Gastrocnemius medialis (tissue), 4 donors: ENCODE data around the gene EVA1B. TPM values are rescaled to one million over a fixed set of nuclear protein-coding genes. Genes with fewer than 3 reads are reported as not detected.

ENCODE experiments used
- ATAC-seq, 2 donors: fragments of 150-250 bp; one replicate each; pipeline ENCODE4 v1.9.1; 2016
- DNase-seq, 2 donors: peaks; one replicate each; pipeline ENCODE4 v3.0.0-alpha.2; 2019
- H3K27ac ChIP-seq, 4 donors: fragments of 200-600 bp; sonication (generic); 1 replicate in 1 of 4; 2 replicates in 3 of 4; pipeline ENCODE4 v1.5.1; 2016 to 2018; ENCODE audit warnings: mild to moderate bottlenecking in 2 of 4, moderate library complexity in 1 of 4
- H3K27me3 ChIP-seq, 3 donors: fragments of 200-600 bp; sonication (generic) in 2 of 3; 1 replicate in 1 of 3; 2 replicates in 2 of 3; pipeline versions ENCODE4 v1.5.1 to v1.6.0; 2016 to 2019; ENCODE audit warnings: mild to moderate bottlenecking in 1 of 3, moderate library complexity in 1 of 3
- H3K36me3 ChIP-seq, 2 donors: fragments of 200-600 bp; sonication (generic) in 1 of 2; one replicate each; pipeline ENCODE4 v1.5.1; 2017 to 2018
- H3K4me1 ChIP-seq, 2 donors: fragments of 200-600 bp; sonication (generic) in 1 of 2; one replicate each; pipeline ENCODE4 v1.5.1; 2016 to 2017; ENCODE audit warnings: mild to moderate bottlenecking in 2 of 2
- H3K4me3 ChIP-seq, 4 donors: fragments of 200-600 bp; sonication (generic) in 3 of 4; 1 replicate in 1 of 4; 2 replicates in 3 of 4; pipeline ENCODE4 v1.5.1; 2016 to 2019; ENCODE audit warnings: mild to moderate bottlenecking in 2 of 4
- H3K9me3 ChIP-seq, 3 donors: fragments of 200-600 bp; sonication (generic) in 2 of 3; 1 replicate in 1 of 3; 2 replicates in 2 of 3; pipeline ENCODE4 v1.5.1; 2016 to 2019
- CTCF ChIP-seq, 5 experiments: fragments of 450-650 bp in 3 of 5; fragments of 200-600 bp in 2 of 5; sonication (generic) in 2 of 5; IDR thresholded peaks in 4 of 5; conservative IDR thresholded peaks in 1 of 5; 1 replicate in 4 of 5; 2 replicates in 1 of 5; pipeline ENCODE4 v1.5.1; 2016 to 2019; ENCODE audit warnings: antibody characterized with exemption in 5 of 5, mild to moderate bottlenecking in 3 of 5, moderate library complexity in 3 of 5
- POLR2A ChIP-seq, 2 donors: fragments of 450-650 bp; IDR thresholded peaks; one replicate each; pipeline ENCODE4 v1.6.1; 2017; ENCODE audit warnings: antibody characterized with exemption in 2 of 2, mild to moderate bottlenecking in 2 of 2, moderate library complexity in 2 of 2
- in situ Hi-C, 4 donors: fragments of 200-750 bp; cut with MboI; loops; one replicate each; pipeline versions ENCODE4 v1.15.0 to v1.8.0; 2017; ENCODE audit warnings: low sequenced_read_pairs in 4 of 4
- intact Hi-C: fragments of 100-400 bp; cut with DNase I; formaldehyde crosslinking; loops from one replicate; pipeline ENCODE4 v1.15.1; 2023; ENCODE audit warnings: low total_unique reads
- total RNA-seq, 4 donors: library from RNA; depleted of rRNA; stranded (reverse); fragments of >200 nt; gene quantifications; one replicate each; pipeline versions ENCODE4 v1.1.0 to v1.2.3, GENCODE V29; 2016

Gene EVA1B
- total RNA-seq, 4 donors from 2014 or later: 10.0 to 19.9 (median 14.8) TPM

GRCh38 chr1:36304970-36305914 is 18.2 kb downstream of the EVA1B start:
- peak overlapping the region; percentile 74 to 79 (median 77) for H3K27ac ChIP-seq
- peaks cover 8 to 15% of the 10 kb centered on the region in 2 donors for H3K4me1 ChIP-seq
- H3K4me3 ChIP-seq: peak overlapping the region in 2 of 4 donors; percentile 78 to 87
- no peak for ATAC-seq
- no peak for TF ChIP-seq CTCF (IDR thresholded peaks at IDR 0.05 in 4 of 5, conservative IDR thresholded peaks at IDR 0.05 in 1 of 5)
- TF ChIP-seq POLR2A (IDR thresholded peaks at IDR 0.05): no peak
- no peaks in the 10 kb centered on the region for H3K9me3 ChIP-seq
- peaks cover 0 to 45% of the 10 kb centered on the region in 2 donors for H3K36me3 ChIP-seq
- H3K27me3 ChIP-seq: no peaks in the 10 kb centered on the region
- in situ Hi-C loops: loop anchor here in 1 of 4 donors (25.0 kb wide), 1 partner anchor 107 kb away; no protein-coding TSS in a partner anchor
- no peak for DNase-seq
- intact Hi-C loops: no loop called here

- Histone ChIP-seq H3K36me3 (peaks cover 0 to 46% of the 10 kb centered on the region in 2 donors), H3K9me3 (no peaks in the 10 kb centered on the region), H3K4me1 (peaks cover 9 to 23% of the 10 kb centered on the region in 2 donors), H3K27me3 (no peaks in the 10 kb centered on the region), H3K4me3 (no peak overlapping the region), H3K27ac (peak overlapping the region in 1 of 4 donors; percentile 18)
- no peak for DNase-seq
- TF ChIP-seq CTCF (IDR thresholded peaks at IDR 0.05 in 4 of 5, conservative IDR thresholded peaks at IDR 0.05 in 1 of 5) (no peak), POLR2A (IDR thresholded peaks at IDR 0.05) (no peak)
- ATAC-seq: no peak
- in situ Hi-C loops: loop anchor here in 1 of 4 donors (25.0 kb wide), 1 partner anchor 108 kb away; no protein-coding TSS in a partner anchor
- intact Hi-C loops: no loop called here
These were observed 18.9 kb downstream of the EVA1B start for GRCh38 chr1:36304521-36304920.

- Histone ChIP-seq H3K4me1 (peaks cover 11 to 25% of the 10 kb centered on the region in 2 donors), H3K4me3 (no peak overlapping the region), H3K36me3 (peaks cover 0 to 51% of the 10 kb centered on the region in 2 donors), H3K27ac (peak overlapping the region in 1 of 4 donors; percentile 4), H3K27me3 (no peaks in the 10 kb centered on the region), H3K9me3 (no peaks in the 10 kb centered on the region)
- in situ Hi-C loops: loop anchor here in 1 of 4 donors (25.0 kb wide), 1 partner anchor 108 kb away; no protein-coding TSS in a partner anchor
- TF ChIP-seq POLR2A (IDR thresholded peaks at IDR 0.05): no peak
- TF ChIP-seq CTCF (IDR thresholded peaks at IDR 0.05 in 4 of 5, conservative IDR thresholded peaks at IDR 0.05 in 1 of 5): no peak
- no peak for ATAC-seq
- intact Hi-C loops: no loop called here
- DNase-seq: no peak
These were observed 19.6 kb downstream of the EVA1B start for GRCh38 chr1:36303650-36304360.

GRCh38 chr1:36303244-36303643 is 20.2 kb downstream of the EVA1B start:
- TF ChIP-seq POLR2A (IDR thresholded peaks at IDR 0.05) (no peak), CTCF (IDR thresholded peaks at IDR 0.05 in 4 of 5, conservative IDR thresholded peaks at IDR 0.05 in 1 of 5) (no peak)
- Histone ChIP-seq H3K4me3 (no peak overlapping the region), H3K27ac (no peak overlapping the region), H3K9me3 (no peaks in the 10 kb centered on the region), H3K36me3 (peaks cover 0 to 57% of the 10 kb centered on the region in 2 donors), H3K27me3 (no peaks in the 10 kb centered on the region), H3K4me1 (peaks cover 13 to 25% of the 10 kb centered on the region in 2 donors)
- ATAC-seq: no peak
- intact Hi-C loops: no loop called here
- no peak for DNase-seq
- in situ Hi-C loops: loop anchor here in 1 of 4 donors (25.0 kb wide), 1 partner anchor 109 kb away; no protein-coding TSS in a partner anchor
